ENCODE data around the gene BRME1. TPM values are rescaled to one million over a fixed set of nuclear protein-coding genes. Genes with fewer than 3 reads are reported as not detected.
A peak's percentile ranks its signal among the peaks of the same experiment; 100 is the strongest.

The BRME1 gene
- total RNA-seq, 1 donor from 2014 or later: 12.0 TPM

DNA sequence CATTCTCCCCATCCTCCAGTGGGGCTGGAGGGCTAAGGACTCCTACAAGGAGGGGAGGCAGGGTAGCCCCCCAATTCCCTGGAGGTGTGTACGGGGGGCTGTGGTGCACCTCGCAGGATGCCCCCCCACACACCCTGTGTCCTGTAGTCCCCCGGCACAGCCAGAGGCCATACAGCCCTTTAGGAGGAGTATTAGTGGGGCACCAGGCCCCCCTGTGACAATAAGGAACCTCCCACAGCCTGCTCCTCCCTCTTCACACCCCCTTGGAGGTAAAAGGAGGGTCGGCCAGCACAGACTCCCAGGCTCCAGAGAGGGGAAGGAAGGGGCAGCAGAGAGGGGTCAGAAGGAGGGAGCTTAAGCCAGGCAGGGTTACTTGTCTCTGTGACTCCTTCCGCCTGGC is 29.1 kb downstream of the BRME1 start, which contains the start of gene NANOS3:
Gene NANOS3, plus strand, starts transcription at position 301 of the 400 bp plus-strand sequence. CDS start 115 bp downstream, outside the sequence.
- no peaks in the 10 kb centered on the region for H3K36me3 ChIP-seq
- intact Hi-C loops (cut with DNase I): loop anchor here (10.0 kb wide), 1 partner anchor 282 kb away; no protein-coding TSS in a partner anchor
- TF ChIP-seq, protein P1, sequence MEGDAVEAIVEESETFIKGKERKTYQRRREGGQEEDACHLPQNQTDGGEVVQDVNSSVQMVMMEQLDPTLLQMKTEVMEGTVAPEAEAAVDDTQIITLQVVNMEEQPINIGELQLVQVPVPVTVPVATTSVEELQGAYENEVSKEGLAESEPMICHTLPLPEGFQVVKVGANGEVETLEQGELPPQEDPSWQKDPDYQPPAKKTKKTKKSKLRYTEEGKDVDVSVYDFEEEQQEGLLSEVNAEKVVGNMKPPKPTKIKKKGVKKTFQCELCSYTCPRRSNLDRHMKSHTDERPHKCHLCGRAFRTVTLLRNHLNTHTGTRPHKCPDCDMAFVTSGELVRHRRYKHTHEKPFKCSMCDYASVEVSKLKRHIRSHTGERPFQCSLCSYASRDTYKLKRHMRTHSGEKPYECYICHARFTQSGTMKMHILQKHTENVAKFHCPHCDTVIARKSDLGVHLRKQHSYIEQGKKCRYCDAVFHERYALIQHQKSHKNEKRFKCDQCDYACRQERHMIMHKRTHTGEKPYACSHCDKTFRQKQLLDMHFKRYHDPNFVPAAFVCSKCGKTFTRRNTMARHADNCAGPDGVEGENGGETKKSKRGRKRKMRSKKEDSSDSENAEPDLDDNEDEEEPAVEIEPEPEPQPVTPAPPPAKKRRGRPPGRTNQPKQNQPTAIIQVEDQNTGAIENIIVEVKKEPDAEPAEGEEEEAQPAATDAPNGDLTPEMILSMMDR (IDR thresholded peaks at IDR 0.05): no peak
- TF ChIP-seq POLR2AphosphoS5 (IDR thresholded peaks at IDR 0.05; ENCODE audit: insufficient read depth in 1 of 2, low read depth in 1 of 2) (no peak), POLR2A (IDR thresholded peaks at IDR 0.05) (no peak)

DNA sequence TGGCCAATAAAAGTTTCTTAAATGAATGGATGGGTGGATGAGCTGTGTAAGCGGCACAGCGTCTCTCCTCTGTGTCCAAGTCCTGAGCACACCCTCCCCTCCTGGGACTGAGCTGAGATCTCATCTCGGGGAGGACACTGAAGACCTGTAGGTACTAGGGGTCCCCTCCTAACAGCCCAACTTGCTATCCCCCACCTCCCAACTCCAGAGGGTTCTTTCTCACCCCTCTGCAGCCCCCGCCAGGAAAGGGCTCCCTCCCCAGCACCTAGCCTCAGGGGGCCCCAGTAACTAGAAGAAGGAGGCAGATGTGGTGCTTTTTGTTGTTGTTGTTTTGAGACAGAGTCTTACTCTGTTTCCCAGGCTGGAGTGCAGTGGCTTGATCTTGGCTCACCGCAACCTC is 30.1 kb downstream of the BRME1 start:
- intact Hi-C loops (cut with DNase I): loop anchor here (10.0 kb wide), 1 partner anchor 281 kb away; no protein-coding TSS in a partner anchor
- Histone ChIP-seq H3K27ac (no peak overlapping the region), H3K4me1 (peaks cover 27% of the 10 kb centered on the region), H3K9me3 (no peaks in the 10 kb centered on the region), H3K27me3 (no peaks in the 10 kb centered on the region), H3K4me3 (no peak overlapping the region), H3K36me3 (no peaks in the 10 kb centered on the region)
- DNase-seq (ENCODE audit: extremely low spot score in 2 of 2): no peak
- TF ChIP-seq POLR2AphosphoS5 (IDR thresholded peaks at IDR 0.05; ENCODE audit: insufficient read depth in 1 of 2, low read depth in 1 of 2) (no peak), POLR2A (IDR thresholded peaks at IDR 0.05) (no peak)
- TF ChIP-seq, protein P1 (IDR thresholded peaks at IDR 0.05): no peak

More for the DNA sequence above, 29.1 kb downstream of the BRME1 start, which contains the start of gene NANOS3:
- Histone ChIP-seq H3K9me3 (no peaks in the 10 kb centered on the region), H3K27ac (no peak within 1 kb of the TSS), H3K4me1 (peaks cover 37% of the 10 kb centered on the region), H3K27me3 (no peaks in the 10 kb centered on the region), H3K4me3 (no peak within 1 kb of the TSS)
- no peak for DNase-seq (ENCODE audit: extremely low spot score in 2 of 2)

DNA sequence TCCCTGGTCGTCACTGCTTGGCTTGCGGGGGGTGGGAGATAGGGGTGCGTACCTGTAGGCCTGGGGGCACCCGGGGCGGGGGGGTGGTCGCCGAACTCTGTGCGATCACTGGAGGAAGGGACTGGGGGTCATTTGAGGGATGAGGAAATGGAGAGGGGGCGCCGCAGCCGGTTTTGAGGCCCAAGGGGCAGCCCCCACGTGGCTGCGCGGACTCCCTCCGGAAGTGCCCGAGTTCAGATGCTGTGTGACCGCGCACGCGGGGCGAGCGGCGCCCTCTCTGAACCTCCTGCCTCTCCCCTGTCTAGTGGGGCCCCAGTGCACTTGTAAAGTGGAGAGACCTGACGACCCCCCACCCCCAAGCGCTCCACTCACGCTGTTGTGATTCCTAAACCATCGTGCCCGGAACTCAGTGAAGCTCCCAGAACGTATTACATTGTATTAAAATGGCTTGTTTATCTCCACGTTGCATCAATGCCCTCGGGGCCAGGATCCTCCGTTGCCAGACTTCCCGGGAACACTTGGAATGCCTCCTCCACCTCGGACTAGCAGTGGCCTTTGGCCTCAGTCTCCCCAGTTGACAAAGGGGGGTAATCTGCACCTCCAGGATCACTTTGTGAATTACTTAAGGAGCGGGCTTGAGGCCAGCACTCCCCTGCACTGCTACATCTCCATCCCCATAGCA is 31.9 kb downstream of the BRME1 start:
- H3K36me3 ChIP-seq: no peaks in the 10 kb centered on the region
- H3K27ac ChIP-seq: no peak overlapping the region
- H3K4me1 ChIP-seq: peaks cover 13% of the 10 kb centered on the region
- H3K9me3 ChIP-seq: no peaks in the 10 kb centered on the region
- intact Hi-C loops (cut with DNase I): loop anchor here (10.0 kb wide), 1 partner anchor 279 kb away; no protein-coding TSS in a partner anchor
- TF ChIP-seq, protein P1 (IDR thresholded peaks at IDR 0.05): no peak
- H3K4me3 ChIP-seq: no peak overlapping the region
- no peaks in the 10 kb centered on the region for H3K27me3 ChIP-seq
- DNase-seq (ENCODE audit: extremely low spot score in 2 of 2): no peak

DNA sequence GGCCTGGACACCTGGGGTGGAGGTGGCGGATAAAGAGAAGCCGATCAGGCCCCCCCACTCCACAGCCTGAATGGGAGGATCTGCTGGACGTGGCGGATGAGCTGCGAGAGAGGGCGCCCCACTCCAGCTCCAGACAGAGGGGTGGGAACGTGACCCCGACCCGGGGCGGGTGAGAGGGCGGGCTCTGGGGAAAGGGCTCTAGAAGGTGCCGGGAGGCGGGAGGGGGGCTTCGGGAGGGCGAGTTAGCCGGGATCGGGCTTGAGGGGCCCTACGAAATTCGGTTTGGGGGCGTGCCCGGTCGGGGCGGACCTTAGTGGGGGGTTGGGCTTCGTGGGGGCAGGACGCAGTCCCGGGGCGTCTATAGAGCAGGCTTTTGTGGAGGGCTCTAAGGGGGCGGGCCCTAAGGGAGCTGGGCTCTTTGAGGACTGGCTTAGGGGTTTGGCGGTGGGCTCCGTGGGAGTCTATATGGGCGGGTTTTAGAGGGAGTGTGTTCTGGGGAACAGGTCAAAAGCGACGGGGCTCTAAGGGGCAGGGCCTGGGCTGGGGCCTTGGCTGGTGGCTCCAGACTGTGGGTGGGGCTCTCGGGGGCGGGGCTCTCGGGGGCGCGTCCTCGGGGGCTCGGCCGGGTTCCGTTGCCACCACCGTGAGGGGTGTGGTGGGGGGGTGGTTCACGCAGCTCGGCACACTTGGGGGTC is 33.1 kb downstream of the BRME1 start:
- no peaks in the 10 kb centered on the region for H3K36me3 ChIP-seq
- TF ChIP-seq POLR2A (IDR thresholded peaks at IDR 0.05) (no peak), POLR2AphosphoS5 (IDR thresholded peaks at IDR 0.05; ENCODE audit: insufficient read depth in 1 of 2, low read depth in 1 of 2) (no peak)
- TF ChIP-seq, protein P1 (IDR thresholded peaks at IDR 0.05): no peak
- no peak for DNase-seq (ENCODE audit: extremely low spot score in 2 of 2)
- intact Hi-C loops (cut with DNase I): loop anchor here (10.0 kb wide), 1 partner anchor 278 kb away; no protein-coding TSS in a partner anchor
- H3K4me3 ChIP-seq: peak overlapping the region; percentile 45 to 50
- H3K9me3 ChIP-seq: no peaks in the 10 kb centered on the region
- peaks cover 13% of the 10 kb centered on the region for H3K4me1 ChIP-seq
- H3K27ac ChIP-seq: peak overlapping the region; percentile 23
- H3K27me3 ChIP-seq: no peaks in the 10 kb centered on the region
